Colonic mucosa (tissue), 4 donors: ENCODE measurements around the gene KATNAL1. TPM values are rescaled to one million over a fixed set of nuclear protein-coding genes. Genes with fewer than 3 reads are reported as not detected.

Experiments
- DNase-seq: peaks from one replicate; pipeline ENCODE4 v3.0.0-alpha.2; 2020
- H3K27ac ChIP-seq: fragments of 200-600 bp; one replicate; pipeline ENCODE4 v1.8.0; 2021
- H3K27me3 ChIP-seq: fragments of 200-600 bp; one replicate; pipeline ENCODE4 v1.8.0; 2021
- H3K36me3 ChIP-seq: fragments of 200-600 bp; one replicate; pipeline ENCODE4 v1.8.0; 2021
- H3K4me1 ChIP-seq: fragments of 200-600 bp; one replicate; pipeline ENCODE4 v1.8.0; 2021; ENCODE audit warnings: mild to moderate bottlenecking
- H3K4me3 ChIP-seq: fragments of 200-600 bp; one replicate; pipeline ENCODE4 v1.8.0; 2021
- H3K9ac ChIP-seq, 2 donors: one replicate each; pipeline ENCODE4 v1.7.0; 2013; ENCODE audit warnings: control low read depth in 2 of 2, low read depth in 2 of 2, low read length in 2 of 2
- H3K9me3 ChIP-seq: fragments of 200-600 bp; one replicate; pipeline ENCODE4 v1.8.0; 2021
- CTCF ChIP-seq: fragments of 200-600 bp; IDR thresholded peaks from one replicate; pipeline ENCODE4 v1.8.0; 2022; ENCODE audit warnings: antibody characterized with exemption, mild to moderate bottlenecking
- intact Hi-C: fragments of 100-400 bp; cut with DNase I; formaldehyde crosslinking; loops from one replicate; pipeline ENCODE4 v1.14.1; 2022
- total RNA-seq, 2 donors: library from RNA; stranded (reverse); fragmentation: NEBNext Ultra II Directional in 1 of 2; extraction: Animal tissue kit (Norgen Biotek cat#: 25700) in 1 of 2; gene quantifications; one replicate each; pipeline ENCODE4 v1.2.1, GENCODE V29; 2021
- donor health status: healthy.
- donor health status: DM: no; HTN: no; CAD: no.
- donor health status: DM: no; HTN: no; CAD: no.

The KATNAL1 gene
- total RNA-seq, 2 donors from 2014 or later: 5.9 to 9.3 TPM

- intact Hi-C loops: no loop called here
- Histone ChIP-seq H3K4me3 (no peak overlapping the region), H3K4me1 (no peaks in the 10 kb centered on the region), H3K36me3 (no peaks in the 10 kb centered on the region), H3K27ac (no peak overlapping the region), H3K27me3 (no peaks in the 10 kb centered on the region), H3K9ac (no peak overlapping the region), H3K9me3 (no peaks in the 10 kb centered on the region)
- TF ChIP-seq CTCF: no peak
- no peak for DNase-seq
Measured at GRCh38 chr13:30159446-30159839, 147.9 kb downstream of the KATNAL1 start.

- Histone ChIP-seq H3K27ac (no peak overlapping the region), H3K36me3 (no peaks in the 10 kb centered on the region), H3K9ac (no peak overlapping the region), H3K4me3 (no peak overlapping the region), H3K27me3 (no peaks in the 10 kb centered on the region), H3K9me3 (no peaks in the 10 kb centered on the region), H3K4me1 (no peaks in the 10 kb centered on the region)
- no peak for TF ChIP-seq CTCF
- intact Hi-C loops: no loop called here
- no peak for DNase-seq
Measured at GRCh38 chr13:30158774-30159445, 148.4 kb downstream of the KATNAL1 start.

- Histone ChIP-seq H3K9ac (no peak overlapping the region), H3K9me3 (no peaks in the 10 kb centered on the region), H3K4me1 (no peaks in the 10 kb centered on the region), H3K4me3 (no peak overlapping the region), H3K36me3 (no peaks in the 10 kb centered on the region), H3K27ac (no peak overlapping the region), H3K27me3 (no peaks in the 10 kb centered on the region)
- intact Hi-C loops: no loop called here
- DNase-seq: no peak
- no peak for TF ChIP-seq CTCF
Measured at GRCh38 chr13:30157616-30157993, 149.7 kb downstream of the KATNAL1 start.

GRCh38 chr13:30156826-30157615 lies 150.3 kb downstream of the KATNAL1 start:
- Histone ChIP-seq H3K27ac (no peak overlapping the region), H3K4me3 (no peak overlapping the region), H3K9ac (no peak overlapping the region), H3K27me3 (no peaks in the 10 kb centered on the region), H3K9me3 (no peaks in the 10 kb centered on the region), H3K4me1 (no peaks in the 10 kb centered on the region), H3K36me3 (no peaks in the 10 kb centered on the region)
- intact Hi-C loops: no loop called here
- no peak for TF ChIP-seq CTCF
- no peak for DNase-seq

GRCh38 chr13:30156270-30156669 lies 151.1 kb downstream of the KATNAL1 start:
- Histone ChIP-seq H3K4me3 (no peak overlapping the region), H3K4me1 (no peaks in the 10 kb centered on the region), H3K27ac (no peak overlapping the region), H3K27me3 (no peaks in the 10 kb centered on the region), H3K36me3 (no peaks in the 10 kb centered on the region), H3K9ac (no peak overlapping the region), H3K9me3 (no peaks in the 10 kb centered on the region)
- intact Hi-C loops: no loop called here
- no peak for DNase-seq
- TF ChIP-seq CTCF: no peak
